A549 treated with Mapracorat at 1 μM for 4 hours (cell line): ENCODE results near the gene NCOA5. TPM values are rescaled to one million over a fixed set of nuclear protein-coding genes. Genes with fewer than 3 reads are reported as not detected.

Experiments used
- total RNA-seq: library from RNA; stranded (reverse); fragments of 200-300 nt; extraction: Qiagen RNA extraction; gene quantifications from 5 replicates; pipeline ENCODE4 v1.2.3, GENCODE V29; 2022

Gene NCOA5
- total RNA-seq, result 17.7 to 23.9 TPM (median 20.3 TPM) in 5 replicates

DNA sequence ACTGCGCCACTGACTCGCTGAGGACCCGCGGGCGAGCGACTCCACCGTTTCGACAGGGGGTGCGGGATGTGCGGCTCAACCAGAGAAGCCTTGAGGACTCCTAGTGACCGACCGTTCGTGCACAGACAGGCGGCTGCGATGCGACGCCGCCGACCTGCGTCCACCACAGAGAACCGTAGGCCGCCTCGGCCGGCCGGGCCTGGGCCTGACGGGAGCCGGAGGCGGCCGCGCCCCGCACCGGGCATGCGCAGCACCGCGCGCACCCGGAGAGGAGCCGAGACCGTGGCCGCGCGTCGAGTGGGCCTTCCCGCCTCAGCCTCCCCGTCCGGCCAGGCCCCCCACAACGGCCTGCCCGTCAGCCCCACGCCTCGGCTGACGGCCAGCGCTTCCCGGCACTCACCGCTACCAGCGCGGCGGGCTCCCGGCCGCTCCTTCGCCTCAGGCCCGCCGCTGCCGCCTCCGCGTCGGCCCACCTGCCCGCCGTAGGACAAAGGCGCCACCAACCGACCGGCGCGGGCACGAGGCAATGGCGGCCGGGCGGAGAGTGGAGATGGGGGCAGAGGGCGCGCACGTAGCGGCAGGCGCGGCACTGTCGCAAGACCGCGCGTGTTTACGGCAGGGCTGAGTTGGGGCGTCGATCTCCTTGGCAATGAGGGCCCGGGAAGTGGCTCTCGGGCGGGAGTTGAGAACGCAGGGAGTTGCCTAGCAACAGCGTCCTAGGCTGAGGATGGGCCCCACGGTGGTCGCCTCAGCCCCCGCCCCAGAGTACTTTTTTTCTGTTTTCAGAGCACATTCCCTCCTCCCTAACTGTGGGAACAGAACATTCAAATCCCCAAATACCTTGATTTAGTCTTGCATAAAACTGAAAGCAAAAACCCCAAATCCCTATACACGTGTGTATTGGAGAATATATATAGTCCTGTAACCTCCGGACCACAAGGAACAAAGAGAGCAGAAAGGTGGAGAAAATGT, at the start of gene NCOA5:
NCOA5 (minus strand) TSS at position 546 of the 972 bp plus-strand sequence. CDS start 10,538 bp downstream, outside the sequence.

DNA sequence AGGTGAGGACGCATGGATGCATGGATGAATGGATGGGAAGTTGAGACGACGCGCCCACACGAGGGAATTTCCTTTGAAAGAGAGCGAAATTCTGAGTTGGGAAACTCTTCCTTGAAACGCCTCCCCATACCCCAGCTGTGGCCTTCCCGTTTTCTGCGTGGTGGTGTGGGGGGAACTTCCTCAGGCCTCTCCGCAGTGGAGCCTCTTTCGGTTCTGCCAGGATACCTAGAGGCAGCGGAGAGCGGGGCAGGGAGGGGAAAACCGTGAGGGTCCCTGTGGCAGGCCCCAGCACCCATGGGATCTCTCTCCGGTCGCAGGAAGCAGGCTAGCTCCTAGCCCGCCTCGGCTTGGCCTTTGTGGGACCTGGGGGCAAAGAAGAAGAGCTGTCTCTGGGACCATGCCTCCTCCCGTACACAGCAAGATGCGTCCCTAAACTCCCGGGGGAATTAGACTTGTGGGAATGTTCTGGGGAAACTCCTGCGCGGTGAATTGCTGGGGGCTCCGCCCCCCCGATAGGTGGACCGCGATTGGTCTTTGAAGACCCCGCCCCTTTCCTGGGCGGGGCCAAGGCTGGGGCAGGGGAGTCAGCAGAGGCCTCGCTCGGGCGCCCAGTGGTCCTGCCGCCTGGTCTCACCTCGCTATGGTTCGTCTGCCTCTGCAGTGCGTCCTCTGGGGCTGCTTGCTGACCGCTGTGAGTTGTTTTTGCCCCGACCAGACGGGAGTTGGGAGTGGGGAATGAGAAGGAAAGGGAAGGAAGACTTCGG, 28.1 kb upstream of the NCOA5 start, which contains the start of gene CD40:
CD40 (plus strand) TSS at position 611 of the 764 bp plus-strand sequence; CDS start at position 641, 30 bp downstream.

DNA sequence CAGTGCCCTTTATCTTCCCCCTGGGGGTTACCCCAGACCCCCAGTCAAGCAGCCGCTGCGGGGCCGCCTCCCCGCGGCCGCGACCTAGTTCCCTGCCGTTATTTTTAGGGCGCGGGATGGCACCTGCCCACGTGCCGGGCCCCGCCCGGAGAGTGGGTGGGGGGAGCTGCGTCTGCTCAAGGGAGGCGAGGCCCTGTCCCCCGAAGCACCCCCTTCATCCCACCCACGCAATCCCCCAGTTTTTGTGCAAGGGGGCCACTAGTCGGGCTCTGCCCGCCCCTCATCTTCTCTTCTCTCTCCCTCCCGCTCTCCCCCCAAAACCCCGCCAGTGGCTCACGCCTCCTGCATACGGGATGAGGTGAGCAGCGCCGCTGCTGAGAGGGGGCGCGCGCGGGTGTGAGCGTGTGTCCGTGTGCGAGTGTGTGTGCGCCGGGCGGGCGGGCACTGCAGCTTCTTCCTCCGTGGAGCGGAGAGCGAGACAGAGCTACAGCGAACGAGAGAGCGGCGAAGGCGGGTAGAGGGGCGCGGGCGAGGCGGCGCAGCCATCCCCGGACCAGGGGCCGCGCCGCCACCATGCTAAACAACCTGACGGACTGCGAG, 60.9 kb downstream of the NCOA5 start, which contains the start of gene SLC12A5:
SLC12A5 (plus strand) TSS at position 444 of the 600 bp plus-strand sequence; CDS start at position 574, 130 bp downstream.

Other genes with a start within 250 kb of the NCOA5 start
- gene ACOT8, start 232.6 kb downstream of the NCOA5 start, total RNA-seq, result 14.5 to 20.5 TPM (median 19.7 TPM) in 5 replicates
- gene ZSWIM3, start 232.3 kb downstream of the NCOA5 start, total RNA-seq, result 1.3 to 1.9 TPM (median 1.7 TPM) in 5 replicates
- 4.8 to 5.9 TPM (median 5.8 TPM) in 5 replicates for gene ZSWIM1, start 208.7 kb downstream of the NCOA5 start, total RNA-seq
- gene SPATA25, start 202.3 kb downstream of the NCOA5 start, total RNA-seq, result 0.19 to 0.53 TPM (median 0.40 TPM) in 3 of 5 replicates, not detected in the others
- 0.61 to 1.7 TPM (median 0.94 TPM) in 5 replicates for gene NEURL2, start 198.8 kb downstream of the NCOA5 start, total RNA-seq
- 94.8 to 123 TPM (median 110 TPM) in 5 replicates for gene CTSA, start 198.6 kb downstream of the NCOA5 start, total RNA-seq
- gene PLTP, start 177.8 kb downstream of the NCOA5 start, total RNA-seq, result 1.6 to 2.0 TPM (median 1.8 TPM) in 5 replicates
- 27.8 to 35.7 TPM (median 33.3 TPM) in 5 replicates for gene PCIF1, start 155.3 kb downstream of the NCOA5 start, total RNA-seq
- 6.8 to 10.2 TPM (median 9.2 TPM) in 5 replicates for gene ZNF335, start 117.8 kb downstream of the NCOA5 start, total RNA-seq
- gene MMP9, start 81.1 kb downstream of the NCOA5 start, total RNA-seq, result 0.19 to 0.48 TPM (median 0.40 TPM) in 5 replicates
- gene SLC12A5, start 60.7 kb downstream of the NCOA5 start, total RNA-seq, result 13.5 to 17.2 TPM (median 14.0 TPM) in 5 replicates
- gene CD40, start 28.4 kb upstream of the NCOA5 start, total RNA-seq, result 4.2 to 4.9 TPM (median 4.5 TPM) in 5 replicates
- gene CDH22, start 218.5 kb upstream of the NCOA5 start, total RNA-seq, result 0.04 to 0.05 TPM in 2 of 5 replicates, not detected in the others